ENCODE results near the gene C1orf105. TPM values are rescaled to one million over a fixed set of nuclear protein-coding genes. Genes with fewer than 3 reads are reported as not detected.

Gene C1orf105
- polyA plus RNA-seq, 1 donor (not counting 4 experiments of a cell fraction or from before 2014, with no cell fraction given) = not detected

- H2AFZ ChIP-seq (ENCODE audit: control insufficient read depth, low read length) = no peak overlapping the region
- no peaks in the 10 kb centered on the region for H3K36me3 ChIP-seq (ENCODE audit: control insufficient read depth in 2 of 2, extremely low read depth in 1 of 2, insufficient read depth in 2 of 2, low read length in 2 of 2)
- TF ChIP-seq CTCF (optimal IDR thresholded peaks at IDR 0.05 in 1 of 3, IDR thresholded peaks at IDR 0.05 in 1 of 3, conservative IDR thresholded peaks at IDR 0.05 in 1 of 3; ENCODE audit: extremely low read depth in 1 of 3, insufficient read depth in 2 of 3, low read length in 3 of 3) (no peak), EZH2 (IDR thresholded peaks at IDR 0.05; ENCODE audit: low read length) (no peak)
- no peak for DNase-seq (ENCODE audit: low read depth, low spot score)
- H4K20me1 ChIP-seq (ENCODE audit: control insufficient read depth, extremely low read depth, insufficient read depth, low read length) = no peaks in the 10 kb centered on the region
- H3K4me2 ChIP-seq (ENCODE audit: control insufficient read depth, extremely low read depth, insufficient read depth, low read depth, low read length) = no peak overlapping the region
- H3K27ac ChIP-seq (ENCODE audit: control insufficient read depth, insufficient read depth, low read length) = no peak overlapping the region
- no peaks in the 10 kb centered on the region for H3K9me1 ChIP-seq (ENCODE audit: control insufficient read depth, extremely low read depth, insufficient read depth, low read length)
- H3K4me1 ChIP-seq (ENCODE audit: control insufficient read depth, extremely low read depth, insufficient read depth, low read length) = peaks cover 5% of the 10 kb centered on the region
- H3K4me3 ChIP-seq (ENCODE audit: control insufficient read depth in 2 of 3, extremely low read depth in 1 of 3, insufficient read depth in 2 of 3, low read depth in 1 of 3, low read length in 3 of 3) = no peak overlapping the region
- no peak overlapping the region for H3K9ac ChIP-seq (ENCODE audit: control insufficient read depth, extremely low read depth, insufficient read depth, low read length)
- no peaks in the 10 kb centered on the region for H3K27me3 ChIP-seq (ENCODE audit: control insufficient read depth, extremely low read depth, insufficient read depth, low read length)
- dilution Hi-C loops (cut with MboI; ENCODE audit: extremely low pct_ligation_motif_present, low sequenced_read_pairs) = no loop called here
- FAIRE-seq = no peak
- H3K9me3 ChIP-seq (ENCODE audit: control insufficient read depth, low read depth, low read length) = no peaks in the 10 kb centered on the region
- no peaks in the 10 kb centered on the region for H3K79me2 ChIP-seq (ENCODE audit: control insufficient read depth, insufficient read depth, low read length)
These were observed 42.2 kb upstream of the C1orf105 start for GRCh38 chr1:172378109-172378760.

GRCh38 chr1:172380441-172381244 is 39.8 kb upstream of the C1orf105 start:
- dilution Hi-C loops (cut with MboI; ENCODE audit: extremely low pct_ligation_motif_present, low sequenced_read_pairs) = no loop called here
- FAIRE-seq (no peak), DNase-seq (ENCODE audit: low read depth, low spot score) (no peak)
- Histone ChIP-seq H3K36me3 (ENCODE audit: control insufficient read depth in 2 of 2, extremely low read depth in 1 of 2, insufficient read depth in 2 of 2, low read length in 2 of 2) (no peaks in the 10 kb centered on the region), H4K20me1 (ENCODE audit: control insufficient read depth, extremely low read depth, insufficient read depth, low read length) (no peaks in the 10 kb centered on the region), H3K27ac (ENCODE audit: control insufficient read depth, insufficient read depth, low read length) (no peak overlapping the region), H3K79me2 (ENCODE audit: control insufficient read depth, insufficient read depth, low read length) (no peaks in the 10 kb centered on the region), H3K9me1 (ENCODE audit: control insufficient read depth, extremely low read depth, insufficient read depth, low read length) (no peaks in the 10 kb centered on the region), H3K27me3 (ENCODE audit: control insufficient read depth, extremely low read depth, insufficient read depth, low read length) (no peaks in the 10 kb centered on the region), H3K9me3 (ENCODE audit: control insufficient read depth, low read depth, low read length) (no peaks in the 10 kb centered on the region), H3K4me3 (ENCODE audit: control insufficient read depth in 2 of 3, extremely low read depth in 1 of 3, insufficient read depth in 2 of 3, low read depth in 1 of 3, low read length in 3 of 3) (no peak overlapping the region), H3K4me1 (ENCODE audit: control insufficient read depth, extremely low read depth, insufficient read depth, low read length) (no peaks in the 10 kb centered on the region), H2AFZ (ENCODE audit: control insufficient read depth, low read length) (no peak overlapping the region), H3K9ac (ENCODE audit: control insufficient read depth, extremely low read depth, insufficient read depth, low read length) (no peak overlapping the region), H3K4me2 (ENCODE audit: control insufficient read depth, extremely low read depth, insufficient read depth, low read depth, low read length) (no peak overlapping the region)
- TF ChIP-seq CTCF (optimal IDR thresholded peaks at IDR 0.05 in 1 of 3, IDR thresholded peaks at IDR 0.05 in 1 of 3, conservative IDR thresholded peaks at IDR 0.05 in 1 of 3; ENCODE audit: extremely low read depth in 1 of 3, insufficient read depth in 2 of 3, low read length in 3 of 3) (no peak), EZH2 (IDR thresholded peaks at IDR 0.05; ENCODE audit: low read length) (no peak)

Data from keratinocyte (primary cell).